Activated CD8-positive, alpha-beta memory T cell treated with anti-CD3 and anti-CD28 coated beads for 48 hours (primary cell): ENCODE measurements around the gene SEC14L5.
A peak's percentile ranks its signal among the peaks of the same experiment; 100 is the strongest.

Experiments used
- DNase-seq, 3 experiments: peaks; one replicate each; pipeline ENCODE4 v3.0.0-alpha.2; 2020; ENCODE audit warnings: low read depth in 2 of 3, low spot score in 2 of 3

SEC14L5 gene

DNA sequence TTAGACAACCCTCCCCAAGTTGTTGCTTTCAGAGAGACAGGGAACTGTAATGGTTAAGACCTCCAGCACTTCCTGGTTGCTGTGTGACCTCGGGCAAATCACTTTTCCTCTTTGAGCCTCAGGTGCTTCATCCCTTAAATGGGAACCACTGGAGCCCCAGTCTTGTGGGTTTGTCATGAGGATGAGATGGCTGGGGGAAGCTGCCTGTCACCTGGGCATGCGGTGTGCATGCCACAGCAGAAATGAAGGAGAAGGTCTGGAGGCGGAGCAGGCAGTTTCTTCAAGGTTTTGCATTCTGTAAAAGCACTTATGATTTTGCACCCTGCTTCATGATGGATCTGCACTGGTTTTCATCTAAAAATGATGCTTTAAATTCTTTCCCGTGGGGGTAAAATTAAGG lies 53.5 kb downstream of the SEC14L5 start:
- DNase-seq: no peak

- DNase-seq: no peak
Measured at GRCh38 chr16:5012887-5013286, 54.8 kb downstream of the SEC14L5 start.

DNA sequence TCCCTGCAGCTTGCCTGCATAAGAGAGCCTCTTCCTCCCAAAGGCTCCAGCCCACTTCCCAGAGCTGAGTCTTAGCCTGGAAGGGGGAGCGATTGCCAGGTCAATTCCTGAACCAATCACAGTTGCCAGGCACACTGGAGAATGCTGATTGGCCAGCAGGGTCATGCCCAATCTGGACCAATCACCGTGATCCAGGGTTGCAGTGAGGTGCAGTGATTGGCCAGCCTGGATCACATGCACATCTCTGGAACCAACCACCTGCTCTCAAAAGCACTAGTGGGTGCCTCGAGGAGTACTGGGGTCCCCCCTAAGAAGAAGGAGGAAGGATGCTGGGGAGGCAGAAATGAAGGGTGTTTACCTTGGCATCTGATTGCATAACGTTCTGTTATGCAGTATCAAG lies 57.2 kb downstream of the SEC14L5 start:
- DNase-seq: no peak

DNA sequence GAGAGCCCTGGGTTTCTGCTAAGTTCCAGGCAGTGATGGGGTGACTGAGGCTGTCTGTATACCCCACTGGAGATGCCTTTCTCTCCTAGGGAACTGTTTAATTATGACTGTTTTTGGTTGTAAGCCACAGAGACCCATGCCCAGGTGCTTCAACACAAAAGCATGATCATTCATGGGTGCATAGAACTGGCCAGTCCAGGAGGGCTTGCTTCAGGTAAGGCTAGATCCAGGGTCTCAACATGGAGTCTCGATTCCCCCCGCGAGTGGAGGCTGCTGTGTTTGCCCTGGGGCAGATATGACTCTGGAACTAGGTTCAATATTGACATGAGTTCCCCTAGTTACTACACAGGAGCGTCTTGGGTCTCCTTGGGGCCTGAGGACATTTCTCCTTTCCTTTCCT lies 57.8 kb downstream of the SEC14L5 start:
- DNase-seq: no peak

DNA sequence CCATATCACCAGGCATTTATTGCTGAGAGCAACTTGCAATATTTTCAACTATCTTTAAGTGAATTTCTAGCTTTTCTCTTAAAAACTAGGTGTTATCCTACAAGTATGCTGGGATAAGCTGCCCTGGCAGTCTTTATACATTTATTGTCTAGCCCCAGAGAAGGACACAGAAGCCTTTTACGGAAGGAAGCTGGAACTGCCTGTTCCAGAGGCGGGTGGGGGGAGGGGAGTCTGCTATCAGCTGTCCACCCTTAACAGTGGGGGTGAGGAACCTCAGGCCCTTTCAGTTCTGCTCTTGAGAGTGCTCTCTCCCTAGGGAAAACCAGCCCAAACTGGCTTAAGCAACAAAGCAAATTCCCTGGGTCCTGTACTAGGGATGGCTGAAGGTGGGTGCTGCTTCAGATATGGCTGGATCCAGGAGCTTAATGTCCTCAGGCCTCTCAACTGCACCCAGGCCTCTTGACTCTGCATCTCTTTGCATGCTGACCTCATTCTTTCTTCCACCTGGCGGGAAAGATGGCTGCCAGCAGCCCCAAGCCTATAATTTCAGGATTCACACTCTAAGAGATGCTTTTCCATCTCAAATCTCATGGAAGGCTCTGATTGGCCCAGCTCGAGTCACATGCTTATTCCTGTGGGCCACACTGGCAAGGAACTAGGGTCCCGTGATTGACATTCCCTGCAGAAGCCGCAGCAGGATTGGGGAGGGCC lies 59.0 kb downstream of the SEC14L5 start:
- no peak for DNase-seq

- DNase-seq: no peak
Measured at GRCh38 chr16:5017678-5017969, 59.5 kb downstream of the SEC14L5 start.

DNA sequence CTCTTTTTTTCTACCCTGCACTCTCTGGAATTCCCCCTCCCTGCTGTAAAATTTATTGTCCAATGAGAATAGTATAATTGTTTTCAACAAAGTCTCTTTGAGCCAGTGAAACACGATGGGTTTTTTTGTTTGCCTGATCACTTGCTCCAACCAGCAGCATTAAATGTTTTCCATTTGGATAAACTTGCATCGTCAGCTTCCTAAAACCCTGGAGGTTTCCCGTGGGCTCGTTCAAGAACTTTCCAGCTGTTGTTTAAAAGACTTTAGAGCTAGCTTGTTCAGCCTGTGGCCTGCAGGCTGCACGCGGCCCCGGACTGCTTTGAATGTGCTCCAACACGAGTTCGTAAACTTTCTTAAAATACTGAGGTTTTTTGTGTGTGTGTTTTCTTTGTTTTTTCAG lies 60.7 kb downstream of the SEC14L5 start:
- no peak for DNase-seq

- DNase-seq: no peak
Measured at GRCh38 chr16:5019775-5020174, 61.6 kb downstream of the SEC14L5 start.

GRCh38 chr16:5020551-5020950 lies 62.4 kb downstream of the SEC14L5 start:
- DNase-seq: no peak

DNA sequence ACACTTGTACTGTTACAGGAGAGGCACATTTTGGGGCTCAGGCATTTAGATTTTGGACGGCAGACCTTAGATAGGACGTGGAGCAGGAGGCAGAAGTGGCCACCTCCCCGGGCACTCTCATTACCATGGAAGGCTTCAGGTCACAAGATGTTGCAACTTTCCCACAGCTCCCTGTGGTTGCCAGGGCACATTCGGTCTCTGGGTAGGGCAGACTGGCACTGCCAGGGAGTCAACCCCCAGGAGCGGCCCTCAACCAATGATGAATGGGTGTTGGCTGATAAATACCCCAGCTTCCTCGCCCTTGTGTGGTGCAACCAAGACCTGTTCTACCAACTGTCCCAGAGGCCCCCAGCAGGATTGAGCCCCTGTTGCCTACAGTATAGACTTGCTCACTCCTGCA lies 64.4 kb downstream of the SEC14L5 start:
- DNase-seq: no peak

GRCh38 chr16:5024632-5025031 lies 66.5 kb downstream of the SEC14L5 start:
- no peak for DNase-seq

DNA sequence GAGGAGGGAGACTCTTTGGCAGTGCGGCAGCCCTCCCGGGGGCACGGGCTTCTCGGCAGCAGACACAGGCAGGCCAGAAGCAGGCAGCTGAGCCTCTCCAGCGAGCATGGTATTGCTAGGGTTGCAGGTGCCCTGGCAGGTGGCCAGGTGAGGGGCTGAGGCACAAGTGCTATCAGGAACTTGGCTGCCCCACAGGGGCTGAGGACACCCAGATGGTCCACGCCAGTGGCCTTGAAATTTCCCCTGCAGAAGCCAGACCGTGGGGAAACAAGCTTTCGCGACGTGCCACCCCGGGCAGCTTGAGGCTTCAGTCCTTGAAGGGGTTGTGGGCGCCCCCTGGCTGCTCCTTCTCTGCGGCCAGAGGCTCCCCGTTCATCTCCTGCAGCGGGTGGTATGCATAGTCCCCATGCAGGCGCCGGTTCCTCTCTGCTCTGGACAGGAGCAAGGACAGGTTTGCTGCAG lies 67.1 kb downstream of the SEC14L5 start:
- no peak for DNase-seq

GRCh38 chr16:5026664-5027063 lies 68.5 kb downstream of the SEC14L5 start:
- DNase-seq: no peak

DNA sequence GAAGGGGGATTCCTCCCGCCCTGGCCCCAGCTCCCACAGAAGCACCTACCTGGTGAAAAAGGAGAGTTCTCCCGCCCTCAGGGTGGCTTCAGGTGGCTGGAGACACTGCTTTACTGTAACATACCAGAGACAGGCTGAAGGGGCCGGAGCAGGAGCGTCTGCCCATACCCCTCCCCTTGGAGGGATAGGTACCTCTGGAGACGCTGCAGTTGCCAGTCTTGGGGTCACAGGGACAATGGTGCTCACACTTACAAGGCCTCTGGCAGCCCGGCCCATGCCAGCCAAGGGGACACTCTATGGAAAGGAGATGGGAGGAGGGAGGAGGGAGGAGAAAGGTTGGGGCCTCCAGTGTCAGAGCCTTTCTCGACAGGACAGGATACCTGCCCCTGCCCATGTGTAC lies 69.0 kb downstream of the SEC14L5 start:
- no peak for DNase-seq

DNA sequence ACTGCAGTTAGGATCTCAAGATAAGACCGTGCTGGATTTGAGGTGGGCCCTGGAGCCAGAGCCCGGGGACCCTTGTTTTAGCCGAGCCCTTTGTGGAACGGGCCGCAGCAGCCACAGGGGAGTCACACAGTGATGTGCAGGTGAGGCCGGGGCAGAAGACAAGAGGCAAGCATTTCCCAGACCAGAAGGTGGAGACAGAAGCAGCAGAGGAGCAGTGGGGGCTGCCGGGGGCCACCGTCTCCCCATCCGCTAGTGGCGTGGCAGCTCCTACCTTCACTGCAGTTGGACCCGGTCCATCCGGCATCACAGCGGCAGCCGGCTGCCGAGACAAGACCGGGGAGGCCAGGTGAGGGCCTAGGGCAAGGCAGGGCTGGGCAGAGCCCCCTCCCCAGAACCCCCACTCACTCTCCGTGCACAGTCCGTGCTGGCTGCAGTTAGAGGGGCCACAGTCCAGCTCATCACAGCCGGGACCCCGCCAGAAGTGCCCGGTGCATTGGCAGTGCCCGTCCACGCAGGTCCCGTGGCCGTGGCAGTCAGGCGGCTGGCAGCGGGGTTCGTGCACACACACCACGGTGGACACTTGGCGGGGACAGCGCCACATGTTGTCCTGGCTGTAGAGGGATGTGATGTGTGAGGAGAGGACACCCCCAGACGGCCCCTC lies 69.6 kb downstream of the SEC14L5 start:
- no peak for DNase-seq

DNA sequence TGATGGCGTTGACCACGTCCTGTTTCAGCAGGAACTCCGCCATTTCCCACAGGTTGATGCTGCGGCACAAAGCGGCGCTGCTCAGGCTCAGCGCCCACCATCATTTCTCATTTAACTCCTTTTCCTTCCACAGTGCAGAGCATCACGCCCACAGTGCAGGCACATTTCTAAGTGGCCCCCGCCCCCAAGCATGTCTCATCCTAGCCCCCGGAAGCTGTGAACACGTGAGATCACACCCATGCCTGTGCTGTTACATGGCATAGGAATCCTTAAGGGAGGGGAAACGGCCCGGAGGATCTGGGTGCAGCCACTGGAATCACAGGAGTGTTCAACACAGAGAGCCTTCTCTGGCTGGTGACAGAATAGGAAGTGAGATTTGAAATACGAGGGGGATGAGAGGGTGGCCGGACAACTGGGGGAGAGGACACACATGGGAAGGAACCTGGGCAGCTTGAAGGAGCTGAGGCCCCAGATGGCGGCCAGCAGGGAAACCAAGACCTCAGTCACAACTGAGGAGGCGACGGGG lies 70.9 kb downstream of the SEC14L5 start:
- no peak for DNase-seq

DNA sequence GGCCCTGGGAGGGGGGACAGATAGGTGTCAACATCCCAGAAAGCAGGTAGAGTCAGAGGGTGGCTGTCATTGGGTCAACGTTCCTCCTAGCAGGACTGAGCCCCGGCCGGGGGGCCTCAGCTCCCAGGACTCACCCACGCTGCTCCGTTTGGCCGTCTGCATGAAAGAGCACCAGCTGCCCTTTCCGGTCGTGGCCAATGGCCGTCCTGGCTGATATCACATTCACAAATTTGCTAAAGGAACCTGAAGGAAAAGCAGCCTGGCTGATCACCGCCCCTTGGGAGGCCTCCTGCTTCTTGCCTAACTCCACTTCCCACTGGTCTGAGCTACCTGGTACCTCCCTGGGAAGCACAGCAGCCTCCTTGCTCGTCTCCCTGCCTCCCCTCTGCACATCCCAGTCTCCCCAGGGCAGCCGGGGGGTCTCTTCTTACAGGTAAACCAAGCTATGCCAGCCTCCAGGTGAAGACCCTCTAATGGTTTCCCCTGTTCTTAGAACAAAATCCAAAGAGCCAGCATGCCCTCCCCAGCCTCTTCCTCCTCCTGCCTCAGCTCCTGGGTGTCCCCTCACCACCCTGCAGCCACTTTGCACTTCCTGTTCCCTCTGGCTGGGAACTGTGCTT lies 72.2 kb downstream of the SEC14L5 start:
- DNase-seq: no peak

GRCh38 chr16:5031601-5032000 lies 73.5 kb downstream of the SEC14L5 start:
- DNase-seq: no peak

GRCh38 chr16:5032748-5033167 lies 74.6 kb downstream of the SEC14L5 start:
- DNase-seq: no peak

DNA sequence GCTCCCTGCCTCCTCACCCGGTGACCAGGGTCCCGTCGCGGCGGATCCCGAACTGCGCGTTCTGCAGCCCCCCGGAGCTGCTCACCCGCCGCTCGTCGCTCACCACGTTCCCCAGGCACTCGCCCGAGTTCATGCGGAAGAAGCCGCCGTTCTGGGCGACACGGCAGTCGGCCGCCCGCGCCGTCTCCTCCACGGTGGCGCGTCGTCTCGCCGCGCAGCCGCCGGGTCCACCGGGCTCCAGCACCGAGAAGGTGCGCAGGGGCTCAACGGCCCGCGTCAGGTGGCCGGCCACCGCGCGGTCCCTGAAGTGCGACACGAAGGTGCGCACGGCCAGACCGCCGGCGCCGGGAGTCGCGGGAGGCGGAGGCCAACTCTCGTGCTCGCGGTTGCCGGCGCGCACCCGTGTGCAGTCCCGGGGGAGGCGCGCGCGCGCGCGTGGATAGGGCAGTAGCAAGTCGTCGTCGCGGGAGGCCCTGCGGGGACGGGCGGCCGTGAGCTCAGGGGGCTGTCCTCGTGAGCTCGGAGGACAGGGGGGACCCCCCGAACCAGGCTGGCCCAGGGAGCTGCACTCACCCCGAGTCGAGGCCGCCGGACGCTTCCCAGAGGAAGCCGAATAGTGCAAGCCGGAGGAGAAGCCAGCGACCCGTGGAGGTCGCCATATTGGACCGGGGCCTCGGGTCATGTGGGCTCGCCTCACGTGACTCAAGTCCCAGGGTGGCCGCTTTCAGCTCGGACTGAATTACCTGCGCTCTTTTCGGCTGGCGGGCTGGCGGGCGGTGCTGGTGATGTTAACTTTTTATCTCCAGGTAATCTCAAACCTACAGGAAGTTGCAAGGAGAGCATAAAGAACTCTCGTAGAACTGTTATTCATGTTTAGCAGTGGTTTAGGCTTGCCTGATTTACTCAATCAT lies 75.4 kb downstream of the SEC14L5 start, which contains the start of gene NAGPA:
NAGPA (minus strand) TSS at position 680 of the 911 bp plus-strand sequence; CDS start at position 659, 21 bp downstream.
- peak; percentile 56 to 62 (median 60) for DNase-seq

- DNase-seq: no peak
Measured at GRCh38 chr16:5034167-5034523, 76.0 kb downstream of the SEC14L5 start.
